ENCODE data around the gene NR2C2.
A peak's percentile ranks its signal among the peaks of the same experiment; 100 is the strongest.

The NR2C2 gene

GRCh38 chr3:14914779-14915117 is 32.6 kb upstream of the NR2C2 start:
- no peak for TF ChIP-seq CTCF (IDR thresholded peaks at IDR 0.05; ENCODE audit: low read depth, low read length)
- no peak overlapping the region for H3K4me3 ChIP-seq (ENCODE audit: low read depth, low read length)

GRCh38 chr3:14915636-14916222 is 31.7 kb upstream of the NR2C2 start:
- no peak overlapping the region for H3K4me3 ChIP-seq (ENCODE audit: low read depth, low read length)
- no peak for TF ChIP-seq CTCF (IDR thresholded peaks at IDR 0.05; ENCODE audit: low read depth, low read length)

GRCh38 chr3:14918356-14918860 is 29.0 kb upstream of the NR2C2 start:
- no peak for TF ChIP-seq CTCF (IDR thresholded peaks at IDR 0.05; ENCODE audit: low read depth, low read length)
- H3K4me3 ChIP-seq (ENCODE audit: low read depth, low read length), result no peak overlapping the region

GRCh38 chr3:14920536-14920935 is 26.8 kb upstream of the NR2C2 start:
- TF ChIP-seq CTCF (IDR thresholded peaks at IDR 0.05; ENCODE audit: low read depth, low read length), result no peak
- H3K4me3 ChIP-seq (ENCODE audit: low read depth, low read length), result no peak overlapping the region

- peak; percentile 99 for TF ChIP-seq CTCF (IDR thresholded peaks at IDR 0.05; ENCODE audit: low read depth, low read length)
- H3K4me3 ChIP-seq (ENCODE audit: low read depth, low read length), result no peak overlapping the region
These were observed 26.3 kb upstream of the NR2C2 start for GRCh38 chr3:14921034-14921616.

GRCh38 chr3:14921811-14922705 is 25.3 kb upstream of the NR2C2 start:
- TF ChIP-seq CTCF (IDR thresholded peaks at IDR 0.05; ENCODE audit: low read depth, low read length), result no peak
- no peak overlapping the region for H3K4me3 ChIP-seq (ENCODE audit: low read depth, low read length)

GRCh38 chr3:14922863-14923262 is 24.5 kb upstream of the NR2C2 start:
- H3K4me3 ChIP-seq (ENCODE audit: low read depth, low read length), result no peak overlapping the region
- TF ChIP-seq CTCF (IDR thresholded peaks at IDR 0.05; ENCODE audit: low read depth, low read length), result no peak

Measured in WI38 (cell line).